ENCODE measurements around the gene CLIC4. TPM values are rescaled to one million over a fixed set of nuclear protein-coding genes. Genes with fewer than 3 reads are reported as not detected.

The CLIC4 gene
- total RNA-seq, 3 donors from 2014 or later: 162 to 217 (median 196) TPM

DNA sequence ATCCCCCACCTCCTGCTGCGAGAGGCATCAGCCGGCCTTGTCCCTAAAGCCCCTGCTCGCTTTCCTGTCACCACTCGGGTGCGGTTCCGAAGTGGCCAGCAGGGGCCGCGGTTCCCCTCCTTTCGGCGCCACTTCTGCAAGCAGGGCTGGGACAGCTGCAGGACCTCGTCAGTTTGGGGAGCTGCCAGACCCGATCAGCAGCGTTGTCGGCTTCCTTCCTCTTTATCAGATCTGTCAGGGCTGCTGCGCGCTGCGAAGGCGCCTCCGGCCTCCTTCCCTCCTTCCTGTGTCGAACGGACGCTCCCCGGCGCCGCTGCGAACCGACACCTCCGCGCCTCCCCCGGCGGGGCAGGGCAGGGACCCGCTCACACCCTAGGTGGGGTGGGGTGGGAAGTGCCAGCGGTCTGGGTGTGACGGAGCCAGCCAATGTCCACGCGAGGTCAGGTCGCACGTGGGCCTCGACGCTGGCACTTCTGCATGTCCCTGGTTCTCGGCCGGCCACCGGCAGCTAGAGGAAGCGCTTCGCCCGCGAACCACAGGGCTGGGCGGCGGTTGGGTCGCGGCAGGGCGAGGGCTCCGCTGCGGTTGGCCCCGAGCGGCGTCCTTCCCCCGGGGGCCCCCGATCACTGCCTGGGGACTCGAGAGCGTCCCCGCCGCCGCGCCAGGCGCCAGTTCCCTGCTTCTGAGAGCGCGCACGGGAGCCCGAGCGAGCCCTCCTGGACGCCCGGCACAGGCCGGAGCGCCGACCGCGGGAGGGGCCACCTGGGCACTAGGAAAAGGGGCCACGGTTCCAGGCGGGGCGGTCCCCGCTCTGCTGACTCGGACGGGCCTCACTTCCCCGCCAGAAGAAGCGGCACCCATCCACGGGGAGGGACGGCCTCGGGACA is 103.0 kb downstream of the CLIC4 start:
- Histone ChIP-seq H3K9me3 (no peaks in the 10 kb centered on the region), H3K27me3 (no peaks in the 10 kb centered on the region), H3K4me1 (no peaks in the 10 kb centered on the region), H3K4me3 (peak overlapping the region; percentile 43 to 73 (median 62)), H3K27ac (peak overlapping the region; percentile 44 to 57), H3K36me3 (no peaks in the 10 kb centered on the region)
- intact Hi-C loops (cut with DNase I; ENCODE audit: low total_unique reads): no loop called here
- peak; percentile 85 to 88 for DNase-seq (ENCODE audit: low spot score in 2 of 2)
- TF ChIP-seq POLR2AphosphoS5 (IDR thresholded peaks at IDR 0.05): peak; percentile 55 to 67 (median 65)
- no peak for TF ChIP-seq POLR2A (IDR thresholded peaks at IDR 0.05)
- TF ChIP-seq, protein P1, sequence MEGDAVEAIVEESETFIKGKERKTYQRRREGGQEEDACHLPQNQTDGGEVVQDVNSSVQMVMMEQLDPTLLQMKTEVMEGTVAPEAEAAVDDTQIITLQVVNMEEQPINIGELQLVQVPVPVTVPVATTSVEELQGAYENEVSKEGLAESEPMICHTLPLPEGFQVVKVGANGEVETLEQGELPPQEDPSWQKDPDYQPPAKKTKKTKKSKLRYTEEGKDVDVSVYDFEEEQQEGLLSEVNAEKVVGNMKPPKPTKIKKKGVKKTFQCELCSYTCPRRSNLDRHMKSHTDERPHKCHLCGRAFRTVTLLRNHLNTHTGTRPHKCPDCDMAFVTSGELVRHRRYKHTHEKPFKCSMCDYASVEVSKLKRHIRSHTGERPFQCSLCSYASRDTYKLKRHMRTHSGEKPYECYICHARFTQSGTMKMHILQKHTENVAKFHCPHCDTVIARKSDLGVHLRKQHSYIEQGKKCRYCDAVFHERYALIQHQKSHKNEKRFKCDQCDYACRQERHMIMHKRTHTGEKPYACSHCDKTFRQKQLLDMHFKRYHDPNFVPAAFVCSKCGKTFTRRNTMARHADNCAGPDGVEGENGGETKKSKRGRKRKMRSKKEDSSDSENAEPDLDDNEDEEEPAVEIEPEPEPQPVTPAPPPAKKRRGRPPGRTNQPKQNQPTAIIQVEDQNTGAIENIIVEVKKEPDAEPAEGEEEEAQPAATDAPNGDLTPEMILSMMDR (IDR thresholded peaks at IDR 0.05): peak; percentile 78 to 94 (median 87)

DNA sequence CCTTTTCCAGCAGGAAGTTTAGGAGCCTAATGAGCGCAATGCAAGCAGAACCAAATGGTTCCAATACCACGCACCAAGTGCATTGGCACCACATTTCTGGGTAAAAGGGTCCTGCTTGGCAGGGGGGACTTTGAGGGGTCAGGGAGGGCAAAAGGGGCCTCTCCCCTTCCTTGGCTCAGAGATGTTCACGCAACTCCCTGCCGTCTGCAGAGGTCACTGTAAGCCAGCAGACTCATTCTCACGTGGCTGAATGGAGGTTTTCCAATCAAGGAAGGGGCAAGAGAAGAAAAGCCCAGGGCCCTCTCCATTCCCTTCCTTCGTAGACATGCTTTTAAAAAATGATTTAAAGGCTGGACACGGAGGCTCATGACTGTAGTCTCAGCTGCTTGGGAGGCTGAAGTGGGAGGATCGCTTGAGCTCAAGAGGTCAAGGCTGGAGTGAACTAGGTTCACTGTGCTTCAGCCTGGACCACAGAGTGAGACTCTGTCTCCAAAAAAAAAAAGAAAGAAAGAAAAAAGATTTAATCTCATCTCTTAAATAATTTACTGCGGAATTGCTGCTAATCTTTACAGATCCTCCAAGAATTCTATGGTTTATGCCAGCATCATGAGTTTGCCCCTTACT is 104.5 kb downstream of the CLIC4 start:
- H3K27me3 ChIP-seq: no peaks in the 10 kb centered on the region
- H3K4me1 ChIP-seq: no peaks in the 10 kb centered on the region
- H3K4me3 ChIP-seq: no peak overlapping the region
- H3K27ac ChIP-seq: no peak overlapping the region
- H3K36me3 ChIP-seq: no peaks in the 10 kb centered on the region
- no peaks in the 10 kb centered on the region for H3K9me3 ChIP-seq
- intact Hi-C loops (cut with DNase I; ENCODE audit: low total_unique reads): loop anchor here (10.0 kb wide), 1 partner anchor 345 kb away; no protein-coding TSS in a partner anchor
- DNase-seq (ENCODE audit: low spot score in 2 of 2): no peak
- TF ChIP-seq POLR2AphosphoS5 (IDR thresholded peaks at IDR 0.05): no peak
- TF ChIP-seq, protein P1 (IDR thresholded peaks at IDR 0.05): no peak
- no peak for TF ChIP-seq POLR2A (IDR thresholded peaks at IDR 0.05)

DNA sequence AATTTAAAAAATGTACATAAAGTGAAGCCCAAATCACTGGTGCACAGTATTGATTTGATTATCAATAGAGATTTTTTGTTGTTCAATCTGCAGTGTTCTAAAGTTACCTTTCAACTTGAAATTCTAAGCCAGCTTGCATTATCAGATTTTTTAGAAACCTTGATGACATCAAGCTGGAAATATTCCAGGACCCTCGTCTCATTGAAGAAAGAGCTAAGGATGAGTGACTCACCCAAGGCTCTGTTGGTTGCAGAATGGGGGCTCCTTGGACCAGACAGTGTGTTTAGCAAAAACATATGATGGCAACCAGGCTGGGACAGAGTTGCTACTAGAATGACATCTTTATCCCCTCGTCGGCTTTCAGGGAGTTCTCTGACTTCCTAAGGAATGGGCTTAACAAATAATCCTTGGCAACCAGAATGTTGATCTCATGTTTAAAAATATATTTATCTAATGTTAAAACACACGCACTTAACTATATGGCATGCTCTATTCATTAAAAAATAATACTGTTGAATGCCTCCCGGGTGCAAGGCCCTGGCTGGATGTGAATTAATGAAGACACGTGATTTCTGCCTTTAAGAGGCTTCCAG is 105.2 kb downstream of the CLIC4 start:
- no peak for TF ChIP-seq POLR2AphosphoS5 (IDR thresholded peaks at IDR 0.05)
- Histone ChIP-seq H3K4me1 (no peaks in the 10 kb centered on the region), H3K9me3 (no peaks in the 10 kb centered on the region), H3K27me3 (no peaks in the 10 kb centered on the region), H3K4me3 (no peak overlapping the region), H3K27ac (no peak overlapping the region), H3K36me3 (no peaks in the 10 kb centered on the region)
- no peak for DNase-seq (ENCODE audit: low spot score in 2 of 2)
- intact Hi-C loops (cut with DNase I; ENCODE audit: low total_unique reads): loop anchor here (10.0 kb wide), 1 partner anchor 344 kb away; no protein-coding TSS in a partner anchor

DNA sequence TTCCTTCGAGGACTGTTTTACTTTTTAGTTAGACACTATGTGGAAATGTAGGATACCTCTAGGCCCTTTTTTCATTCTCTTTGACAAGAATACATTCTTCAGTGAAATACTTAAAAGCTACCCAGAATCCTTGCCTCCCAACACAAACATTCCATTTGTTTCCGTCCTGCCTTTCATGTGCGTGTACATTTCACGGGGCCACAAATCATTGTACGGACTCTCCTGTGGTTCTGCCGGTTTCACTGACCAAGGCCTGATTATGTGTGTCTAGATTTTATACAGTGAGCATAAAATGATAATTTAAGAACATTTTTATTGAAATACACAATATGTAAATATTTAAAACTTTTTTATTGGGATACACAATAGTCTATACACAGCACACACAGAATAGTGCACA is 108.4 kb downstream of the CLIC4 start:
- intact Hi-C loops (cut with DNase I; ENCODE audit: low total_unique reads): loop anchor here (10.0 kb wide), 1 partner anchor 341 kb away; no protein-coding TSS in a partner anchor
- H3K4me3 ChIP-seq: no peak overlapping the region
- DNase-seq (ENCODE audit: low spot score in 2 of 2): no peak
- no peaks in the 10 kb centered on the region for H3K36me3 ChIP-seq
- TF ChIP-seq POLR2AphosphoS5 (IDR thresholded peaks at IDR 0.05) (no peak), POLR2A (IDR thresholded peaks at IDR 0.05) (no peak)
- TF ChIP-seq, protein P1 (IDR thresholded peaks at IDR 0.05): no peak
- H3K27ac ChIP-seq: no peak overlapping the region
- no peaks in the 10 kb centered on the region for H3K9me3 ChIP-seq
- no peaks in the 10 kb centered on the region for H3K27me3 ChIP-seq
- no peaks in the 10 kb centered on the region for H3K4me1 ChIP-seq

DNA sequence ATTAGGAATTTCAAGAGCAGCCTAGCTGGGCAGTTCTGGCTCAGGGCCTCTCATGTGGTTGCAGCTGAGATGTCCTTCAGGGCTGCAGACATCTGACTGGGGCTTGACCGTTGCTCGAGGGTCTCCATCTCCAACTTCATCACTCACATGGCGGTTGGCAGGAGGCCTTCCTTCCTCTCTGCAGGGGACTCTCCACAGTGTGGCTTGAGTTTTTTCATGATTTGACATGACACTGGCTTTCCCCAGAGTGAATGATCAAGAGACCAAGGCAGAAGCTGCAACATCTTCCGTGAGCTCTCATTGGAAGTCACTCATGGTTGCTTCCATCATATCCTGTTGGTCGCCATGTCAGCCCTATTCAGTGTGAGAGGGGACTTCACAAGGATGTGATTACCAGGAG is 110.2 kb downstream of the CLIC4 start:
- H3K27me3 ChIP-seq: no peaks in the 10 kb centered on the region
- TF ChIP-seq POLR2A (IDR thresholded peaks at IDR 0.05): no peak
- TF ChIP-seq POLR2AphosphoS5 (IDR thresholded peaks at IDR 0.05): no peak
- TF ChIP-seq, protein P1 (IDR thresholded peaks at IDR 0.05): no peak
- H3K27ac ChIP-seq: no peak overlapping the region
- no peaks in the 10 kb centered on the region for H3K9me3 ChIP-seq
- no peaks in the 10 kb centered on the region for H3K4me1 ChIP-seq
- intact Hi-C loops (cut with DNase I; ENCODE audit: low total_unique reads): loop anchor here (10.0 kb wide), 1 partner anchor 339 kb away; no protein-coding TSS in a partner anchor
- no peak for DNase-seq (ENCODE audit: low spot score in 2 of 2)
- no peak overlapping the region for H3K4me3 ChIP-seq
- no peaks in the 10 kb centered on the region for H3K36me3 ChIP-seq

All from breast epithelium (tissue), 4 donors.